ENCODE results near the gene ABCB6. TPM values are rescaled to one million over a fixed set of nuclear protein-coding genes. Genes with fewer than 3 reads are reported as not detected.

ABCB6 gene
- total RNA-seq, 2 donors from 2014 or later: 39.1 to 76.0 TPM

- Mint-ChIP-seq H3K27ac (no peak overlapping the region), H3K36me3 (ENCODE audit: low read depth) (peaks cover 32% of the 10 kb centered on the region), H3K27me3 (ENCODE audit: insufficient read depth) (no peaks in the 10 kb centered on the region), H3K9me3 (no peaks in the 10 kb centered on the region), H3K4me1 (peaks cover 9% of the 10 kb centered on the region), H3K4me3 (no peak overlapping the region)
- Histone ChIP-seq H3K9ac (ENCODE audit: extremely low read depth, low read length, poor library complexity, severe bottlenecking) (no peak overlapping the region), H3K36me3 (ENCODE audit: control insufficient read depth, insufficient read depth, low read length) (peaks cover 48% of the 10 kb centered on the region), H3K4me3 (ENCODE audit: low read length) (no peak overlapping the region), H3K27ac (ENCODE audit: low read depth, low read length) (no peak overlapping the region), H3K27me3 (ENCODE audit: control insufficient read depth, insufficient read depth, low read length, poor library complexity, severe bottlenecking) (no peaks in the 10 kb centered on the region), H3K9me3 (ENCODE audit: control insufficient read depth, low read length) (no peaks in the 10 kb centered on the region), H3K4me1 (ENCODE audit: control insufficient read depth, insufficient read depth, low read length) (no peaks in the 10 kb centered on the region)
- DNase-seq: no peak
- no peak for TF ChIP-seq CTCF (conservative IDR thresholded peaks at IDR 0.05)
- WGBS, 2 experiments (ENCODE audit: insufficient coverage in 1 of 2, insufficient read length in 1 of 2): 92 to 96% methylated on average over 3 to 8 of the region's 8 CpGs
Measured at GRCh38 chr2:219182331-219183150, 36.2 kb downstream of the ABCB6 start.

GRCh38 chr2:219181531-219181930 lies 37.2 kb downstream of the ABCB6 start:
- Histone ChIP-seq H3K27ac (ENCODE audit: low read depth, low read length) (no peak overlapping the region), H3K36me3 (ENCODE audit: control insufficient read depth, insufficient read depth, low read length) (peaks cover 48% of the 10 kb centered on the region), H3K27me3 (ENCODE audit: control insufficient read depth, insufficient read depth, low read length, poor library complexity, severe bottlenecking) (no peaks in the 10 kb centered on the region), H3K4me3 (ENCODE audit: low read length) (no peak overlapping the region), H3K4me1 (ENCODE audit: control insufficient read depth, insufficient read depth, low read length) (no peaks in the 10 kb centered on the region), H3K9me3 (ENCODE audit: control insufficient read depth, low read length) (no peaks in the 10 kb centered on the region), H3K9ac (ENCODE audit: extremely low read depth, low read length, poor library complexity, severe bottlenecking) (no peak overlapping the region)
- Mint-ChIP-seq H3K27ac (no peak overlapping the region), H3K9me3 (no peaks in the 10 kb centered on the region), H3K36me3 (ENCODE audit: low read depth) (peaks cover 32% of the 10 kb centered on the region), H3K4me1 (peaks cover 12% of the 10 kb centered on the region), H3K27me3 (ENCODE audit: insufficient read depth) (no peaks in the 10 kb centered on the region), H3K4me3 (no peak overlapping the region)
- no peak for TF ChIP-seq CTCF (conservative IDR thresholded peaks at IDR 0.05)
- 88 to 96% methylated on average over 6 of the region's 6 CpGs for WGBS, 2 experiments (ENCODE audit: insufficient coverage in 1 of 2, insufficient read length in 1 of 2)
- no peak for DNase-seq

- no peak for TF ChIP-seq CTCF (conservative IDR thresholded peaks at IDR 0.05)
- Mint-ChIP-seq H3K27ac (no peak overlapping the region), H3K9me3 (no peaks in the 10 kb centered on the region), H3K4me3 (no peak overlapping the region), H3K36me3 (ENCODE audit: low read depth) (peaks cover 32% of the 10 kb centered on the region), H3K4me1 (peaks cover 13% of the 10 kb centered on the region), H3K27me3 (ENCODE audit: insufficient read depth) (no peaks in the 10 kb centered on the region)
- Histone ChIP-seq H3K4me3 (ENCODE audit: low read length) (no peak overlapping the region), H3K9me3 (ENCODE audit: control insufficient read depth, low read length) (no peaks in the 10 kb centered on the region), H3K27ac (ENCODE audit: low read depth, low read length) (no peak overlapping the region), H3K27me3 (ENCODE audit: control insufficient read depth, insufficient read depth, low read length, poor library complexity, severe bottlenecking) (no peaks in the 10 kb centered on the region), H3K36me3 (ENCODE audit: control insufficient read depth, insufficient read depth, low read length) (peaks cover 48% of the 10 kb centered on the region), H3K4me1 (ENCODE audit: control insufficient read depth, insufficient read depth, low read length) (no peaks in the 10 kb centered on the region), H3K9ac (ENCODE audit: extremely low read depth, low read length, poor library complexity, severe bottlenecking) (no peak overlapping the region)
- no peak for DNase-seq
- 94 to 96% methylated on average over 4 to 5 of the region's 5 CpGs for WGBS, 2 experiments (ENCODE audit: insufficient coverage in 1 of 2, insufficient read length in 1 of 2)
Measured at GRCh38 chr2:219180961-219181360, 37.8 kb downstream of the ABCB6 start.
